Caco-2 (cell line): ENCODE results near the gene HOXD8. TPM values are rescaled to one million over a fixed set of nuclear protein-coding genes. Genes with fewer than 3 reads are reported as not detected.

Source experiments
- BruUV-seq: library from RNA; stranded (reverse); fragments of 400-500 nt; replicated peaks from 2 replicates; lab custom pipeline; 2021; lab: Mats Ljungman, UMichigan
- CTCF ChIA-PET: fragments of 300-600 bp; sonication (Branson Sonifier 250); formaldehyde crosslinking; loops from one replicate; lab custom pipeline; 2022; ENCODE audit warnings: antibody characterized with exemption; lab: Charles Lee
- POLR2A ChIA-PET: fragments of 300-600 bp; sonication (Branson Sonifier 250); formaldehyde crosslinking; loops from one replicate; lab custom pipeline; 2022; ENCODE audit warnings: antibody characterized with exemption; lab: Charles Lee
- DNase-seq, 2 experiments: peaks; one replicate each; pipeline versions ENCODE4 v3.0.0 to v3.0.0-alpha.2; 2020 to 2022
- H3K27me3 ChIP-seq: replicated peaks from 2 replicates; pipeline ENCODE4 v1.6.0; 2011; ENCODE audit warnings: low read length; ENCODE audit not compliant: control insufficient read depth, insufficient read depth
- H3K36me3 ChIP-seq: 2 replicates; pipeline ENCODE4 v1.5.1; 2011; ENCODE audit warnings: low read length; ENCODE audit not compliant: control insufficient read depth, insufficient read depth
- H3K4me1 ChIP-seq: fragments of 250-450 bp; sonication (Bioruptor Pico); 2 replicates; pipeline ENCODE4 v1.5.1; 2020; ENCODE audit warnings: mild to moderate bottlenecking
- H3K4me3 ChIP-seq: 2 replicates; pipeline ENCODE4 v1.5.1; 2011; ENCODE audit warnings: low read depth, mild to moderate bottlenecking, control low read depth, low read length
- H3K9me3 ChIP-seq: fragments of 250-450 bp; sonication (Bioruptor Pico); 2 replicates; pipeline ENCODE4 v1.5.1; 2020; ENCODE audit warnings: mild to moderate bottlenecking, moderate library complexity
- H3K27ac Mint-ChIP-seq: one replicate; pipeline ENCODE4 v1.8.0; 2022; ENCODE audit warnings: mixed read lengths; ENCODE audit not compliant: unreplicated experiment
- H3K27me3 Mint-ChIP-seq: one replicate; pipeline ENCODE4 v1.8.0; 2022; ENCODE audit warnings: mixed read lengths; ENCODE audit not compliant: insufficient read depth, unreplicated experiment
- H3K36me3 Mint-ChIP-seq: one replicate; pipeline ENCODE4 v1.8.0; 2022; ENCODE audit warnings: mild to moderate bottlenecking, mixed read lengths; ENCODE audit not compliant: insufficient read depth, unreplicated experiment
- H3K4me1 Mint-ChIP-seq: one replicate; pipeline ENCODE4 v1.8.0; 2022; ENCODE audit warnings: low read depth, mixed read lengths; ENCODE audit not compliant: unreplicated experiment
- H3K4me3 Mint-ChIP-seq: one replicate; pipeline ENCODE4 v1.8.0; 2022; ENCODE audit warnings: mild to moderate bottlenecking, moderate library complexity, mixed read lengths; ENCODE audit not compliant: unreplicated experiment
- H3K9me3 Mint-ChIP-seq: one replicate; pipeline ENCODE4 v1.8.0; 2022; ENCODE audit warnings: mixed read lengths; ENCODE audit not compliant: unreplicated experiment
- CTCF ChIP-seq, 2 experiments: fragments of 200-600 bp in 1 of 2; IDR thresholded peaks; 1 replicate in 1 of 2; 2 replicates in 1 of 2; pipeline versions ENCODE4 v1.5.1 to v1.8.0; 2011 to 2022; ENCODE audit warnings: antibody characterized with exemption in 1 of 2, control low read depth in 1 of 2, inconsistent platforms in 1 of 2, low read depth in 1 of 2, low read length in 1 of 2, mild to moderate bottlenecking in 1 of 2, moderate library complexity in 1 of 2; ENCODE audit not compliant: insufficient read depth in 1 of 2, severe bottlenecking in 1 of 2, unreplicated experiment in 1 of 2
- intact Hi-C: fragments of 100-400 bp; cut with micrococcal nuclease; formaldehyde crosslinking; loops from one replicate; pipeline ENCODE4 v1.10.0; 2022; ENCODE audit not compliant: unreplicated experiment
- total RNA-seq: library from RNA; stranded (reverse); gene quantifications from 2 replicates; pipeline ENCODE4 v1.2.3, GENCODE V29; 2022

HOXD8 gene
- total RNA-seq, 1 experiment from 2014 or later = not detected

GRCh38 chr2:176100547-176101140 is 28.9 kb upstream of the HOXD8 start:
- H3K36me3 Mint-ChIP-seq = no peaks in the 10 kb centered on the region
- Histone ChIP-seq H3K36me3 (no peaks in the 10 kb centered on the region), H3K9me3 (no peaks in the 10 kb centered on the region), H3K4me3 (no peak overlapping the region), H3K27me3 (peaks cover 5% of the 10 kb centered on the region), H3K4me1 (peaks cover 18% of the 10 kb centered on the region)
- no TSS peak for BruUV-seq
- ChIA-PET CTCF (no interaction called here), POLR2A (no interaction called here)
- intact Hi-C loops = no loop called here
- H3K4me3 Mint-ChIP-seq = no peak overlapping the region
- H3K9me3 Mint-ChIP-seq = no peaks in the 10 kb centered on the region
- TF ChIP-seq CTCF (IDR thresholded peaks at IDR 0.05; ENCODE audit: insufficient read depth in 1 of 2, low read depth in 1 of 2, low read length in 1 of 2, severe bottlenecking in 1 of 2, unreplicated experiment in 1 of 2) = no peak
- peak in 1 of 2 experiments; percentile 10 for DNase-seq
- H3K27ac Mint-ChIP-seq = no peak overlapping the region
- peaks cover 8% of the 10 kb centered on the region for H3K4me1 Mint-ChIP-seq
- H3K27me3 Mint-ChIP-seq = peaks cover 48% of the 10 kb centered on the region

- intact Hi-C loops = no loop called here
- H3K27me3 Mint-ChIP-seq = peaks cover 54% of the 10 kb centered on the region
- no peaks in the 10 kb centered on the region for H3K36me3 Mint-ChIP-seq
- Histone ChIP-seq H3K4me3 (no peak overlapping the region), H3K27me3 (peaks cover 9% of the 10 kb centered on the region), H3K36me3 (no peaks in the 10 kb centered on the region), H3K9me3 (no peaks in the 10 kb centered on the region), H3K4me1 (peaks cover 18% of the 10 kb centered on the region)
- no TSS peak for BruUV-seq
- H3K27ac Mint-ChIP-seq = no peak overlapping the region
- H3K4me1 Mint-ChIP-seq = peaks cover 13% of the 10 kb centered on the region
- no peak overlapping the region for H3K4me3 Mint-ChIP-seq
- POLR2A ChIA-PET = no interaction called here
- no peak for TF ChIP-seq CTCF (IDR thresholded peaks at IDR 0.05; ENCODE audit: insufficient read depth in 1 of 2, low read depth in 1 of 2, low read length in 1 of 2, severe bottlenecking in 1 of 2, unreplicated experiment in 1 of 2)
- peak in 1 of 2 experiments; percentile 17 for DNase-seq
- CTCF ChIA-PET = no interaction called here
- no peaks in the 10 kb centered on the region for H3K9me3 Mint-ChIP-seq
Measured at GRCh38 chr2:176101216-176101830, 28.2 kb upstream of the HOXD8 start.

GRCh38 chr2:176101842-176102241 is 27.7 kb upstream of the HOXD8 start:
- POLR2A ChIA-PET = no interaction called here
- H3K9me3 ChIP-seq = no peaks in the 10 kb centered on the region
- H3K4me3 Mint-ChIP-seq = no peak overlapping the region
- intact Hi-C loops = no loop called here
- H3K36me3 Mint-ChIP-seq = no peaks in the 10 kb centered on the region
- no peaks in the 10 kb centered on the region for H3K36me3 ChIP-seq
- peaks cover 15% of the 10 kb centered on the region for H3K4me1 Mint-ChIP-seq
- no peak overlapping the region for H3K27ac Mint-ChIP-seq
- H3K4me3 ChIP-seq = no peak overlapping the region
- BruUV-seq = no TSS peak
- peaks cover 54% of the 10 kb centered on the region for H3K27me3 Mint-ChIP-seq
- CTCF ChIA-PET = no interaction called here
- H3K4me1 ChIP-seq = peaks cover 19% of the 10 kb centered on the region
- no peaks in the 10 kb centered on the region for H3K9me3 Mint-ChIP-seq
- peak in 1 of 2 experiments; percentile 7 for DNase-seq
- peaks cover 10% of the 10 kb centered on the region for H3K27me3 ChIP-seq
- no peak for TF ChIP-seq CTCF (IDR thresholded peaks at IDR 0.05; ENCODE audit: insufficient read depth in 1 of 2, low read depth in 1 of 2, low read length in 1 of 2, severe bottlenecking in 1 of 2, unreplicated experiment in 1 of 2)
